ENCODE measurements around the gene CEP70.

- TF ChIP-seq CTCF (IDR thresholded peaks at IDR 0.05) = no peak
- TF ChIP-seq POLR2A (IDR thresholded peaks at IDR 0.05) = no peak
Observed at GRCh38 chr3:138539352-138539751, 54.7 kb downstream of the CEP70 start.
